ENCODE results near the gene MGAT5.

DNA sequence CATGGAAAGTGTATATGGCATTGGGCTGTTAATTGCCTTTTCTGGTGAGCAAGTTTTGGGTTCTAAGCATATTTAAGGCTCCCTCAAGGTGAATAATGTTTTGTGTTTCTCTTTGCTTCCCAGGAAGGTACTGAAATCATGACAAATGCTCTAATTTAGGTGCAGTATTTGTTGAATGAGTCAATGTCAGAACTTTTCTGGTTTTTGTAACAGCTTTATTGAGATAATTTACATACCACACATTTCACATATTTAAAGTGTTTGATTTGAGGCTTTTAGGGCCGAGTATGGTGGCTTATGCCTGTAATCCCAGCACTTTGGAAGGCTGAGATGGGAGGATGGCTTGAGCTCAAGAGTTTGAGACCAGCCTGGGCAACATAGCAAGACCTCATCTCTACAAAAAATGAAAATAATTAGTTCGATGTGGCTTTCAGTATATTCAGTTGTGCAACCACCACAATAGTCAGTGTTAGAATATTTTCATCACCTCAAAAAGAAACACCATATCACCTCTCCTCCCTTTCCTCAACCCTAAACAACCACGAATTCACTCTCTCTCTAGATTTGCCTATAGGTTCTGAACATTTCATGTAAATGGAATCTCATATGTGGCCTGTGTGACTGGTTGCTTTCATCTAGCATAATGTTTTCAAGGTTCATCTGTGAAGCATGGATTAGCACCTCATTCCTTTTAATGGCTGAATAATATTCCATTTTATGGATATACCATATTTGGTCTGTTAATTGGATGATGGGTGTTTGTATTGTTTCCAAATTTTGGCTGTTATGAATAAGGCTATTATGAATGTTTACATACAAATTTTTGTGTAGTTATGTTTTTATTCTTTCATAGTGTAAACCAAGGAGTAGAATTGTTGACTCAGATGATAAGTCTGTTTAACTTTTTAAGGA lies 54.9 kb downstream of the MGAT5 start:
- TF ChIP-seq, protein P1, sequence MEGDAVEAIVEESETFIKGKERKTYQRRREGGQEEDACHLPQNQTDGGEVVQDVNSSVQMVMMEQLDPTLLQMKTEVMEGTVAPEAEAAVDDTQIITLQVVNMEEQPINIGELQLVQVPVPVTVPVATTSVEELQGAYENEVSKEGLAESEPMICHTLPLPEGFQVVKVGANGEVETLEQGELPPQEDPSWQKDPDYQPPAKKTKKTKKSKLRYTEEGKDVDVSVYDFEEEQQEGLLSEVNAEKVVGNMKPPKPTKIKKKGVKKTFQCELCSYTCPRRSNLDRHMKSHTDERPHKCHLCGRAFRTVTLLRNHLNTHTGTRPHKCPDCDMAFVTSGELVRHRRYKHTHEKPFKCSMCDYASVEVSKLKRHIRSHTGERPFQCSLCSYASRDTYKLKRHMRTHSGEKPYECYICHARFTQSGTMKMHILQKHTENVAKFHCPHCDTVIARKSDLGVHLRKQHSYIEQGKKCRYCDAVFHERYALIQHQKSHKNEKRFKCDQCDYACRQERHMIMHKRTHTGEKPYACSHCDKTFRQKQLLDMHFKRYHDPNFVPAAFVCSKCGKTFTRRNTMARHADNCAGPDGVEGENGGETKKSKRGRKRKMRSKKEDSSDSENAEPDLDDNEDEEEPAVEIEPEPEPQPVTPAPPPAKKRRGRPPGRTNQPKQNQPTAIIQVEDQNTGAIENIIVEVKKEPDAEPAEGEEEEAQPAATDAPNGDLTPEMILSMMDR (conservative IDR thresholded peaks at IDR 0.05; ENCODE audit: low read length): no peak
- TF ChIP-seq EZH2phosphoT487 (IDR thresholded peaks at IDR 0.05; ENCODE audit: borderline replicate concordance, low read depth, low read length): no peak
